Activated T-cell treated with anti-CD3 and anti-CD28 coated beads for 48 hours (primary cell): ENCODE data around the gene PIAS1.

ENCODE experiments used
- DNase-seq: peaks from one replicate; pipeline ENCODE4 v3.0.0-alpha.2; 2020; ENCODE audit warnings: low read depth

The PIAS1 gene

DNA sequence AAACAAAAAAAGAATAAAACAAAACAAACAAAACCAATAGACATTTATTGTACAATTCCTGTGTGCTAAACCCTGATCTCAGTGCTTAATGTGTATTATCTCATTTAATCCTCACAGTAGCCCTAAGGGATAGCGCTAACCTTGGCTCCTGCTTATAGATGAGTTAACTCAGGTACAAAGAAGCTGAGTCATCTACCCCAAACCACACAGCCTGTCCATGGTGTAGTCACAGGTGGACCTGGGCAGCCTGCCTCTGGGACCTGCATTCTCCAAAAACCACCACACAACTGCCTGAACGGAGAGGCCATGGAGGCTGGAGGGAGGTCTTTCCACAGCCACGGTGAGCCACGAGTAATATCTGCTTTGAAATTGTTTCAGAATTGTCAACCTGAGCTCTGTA lies 180.9 kb downstream of the PIAS1 start:
- DNase-seq: no peak

DNA sequence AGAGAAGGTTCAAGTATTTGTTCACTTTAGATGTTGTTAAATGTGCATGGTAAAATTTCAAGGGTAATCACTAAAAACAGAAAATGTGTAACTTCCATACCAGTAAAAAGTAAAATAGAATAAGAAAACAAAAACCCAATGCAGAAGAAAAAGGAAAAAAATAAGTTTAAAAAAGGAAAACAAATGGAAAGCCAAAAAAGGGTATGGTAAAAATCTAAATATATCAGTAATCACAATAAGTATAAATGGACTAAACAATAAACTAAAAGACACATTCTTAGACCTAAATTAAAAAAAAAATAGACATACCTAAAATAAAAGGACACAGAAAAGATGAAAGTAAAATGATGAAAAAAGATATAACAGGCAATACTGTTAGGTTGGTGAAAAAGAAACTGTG lies 184.9 kb downstream of the PIAS1 start:
- DNase-seq: no peak

DNA sequence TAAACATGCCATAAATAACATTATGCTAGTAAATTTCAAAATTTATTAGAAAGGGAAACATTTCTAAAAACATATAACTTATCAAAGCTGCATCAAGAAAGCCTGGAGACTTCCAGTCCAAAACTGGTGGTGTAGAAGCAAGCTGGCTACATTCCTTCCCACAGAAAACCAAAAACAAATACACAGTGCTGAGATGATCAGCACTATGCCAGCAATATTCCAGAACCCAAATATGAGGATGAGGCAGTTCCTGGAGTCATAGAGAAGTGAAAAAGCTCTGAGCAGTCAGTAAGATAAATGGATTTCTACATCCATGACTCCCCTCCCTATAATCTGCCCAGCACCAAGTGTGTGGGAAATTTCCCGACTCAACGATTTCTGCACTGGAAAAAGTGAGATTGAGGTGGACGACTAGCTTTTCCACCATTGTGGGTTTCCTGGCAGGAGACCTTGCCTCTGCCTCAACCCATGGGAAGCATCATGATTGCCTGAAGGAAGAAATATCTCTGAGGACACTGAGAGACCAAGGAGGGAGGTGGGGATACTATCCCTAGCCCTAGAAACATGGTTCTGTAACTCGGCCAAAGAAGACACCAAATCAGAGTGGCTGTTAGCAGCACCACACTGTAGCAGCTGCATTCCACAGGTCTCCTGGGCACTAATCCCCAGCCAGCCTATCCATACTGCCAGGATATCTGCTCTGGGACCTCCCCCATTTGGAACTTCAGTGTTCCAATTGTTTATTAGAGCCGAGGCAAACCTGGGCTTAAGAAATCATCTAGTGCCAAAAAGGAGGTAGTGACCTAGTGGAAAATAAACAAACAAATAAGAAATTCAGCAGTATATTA lies 187.2 kb downstream of the PIAS1 start:
- DNase-seq: no peak
